HG02588 (cell line): Measurements from ENCODE around the gene BDKRB2.

Experiments used
- ATAC-seq: cut with Tn5 transposase; IDR thresholded peaks from one replicate; pipeline ENCODE4 v1.9.1; 2021; ENCODE audit warnings: mild to moderate bottlenecking, moderate library complexity; ENCODE audit not compliant: unreplicated experiment

The BDKRB2 gene

GRCh38 chr14:96197163-96197852 is 7.3 kb upstream of the BDKRB2 start:
- no peak for ATAC-seq

GRCh38 chr14:96197969-96198368 is 6.7 kb upstream of the BDKRB2 start:
- no peak for ATAC-seq

- no peak for ATAC-seq
Measured at GRCh38 chr14:96198430-96199130, 6.1 kb upstream of the BDKRB2 start.

GRCh38 chr14:96201157-96201556 is 3.5 kb upstream of the BDKRB2 start:
- no peak for ATAC-seq

- ATAC-seq, result no peak
Measured at GRCh38 chr14:96201965-96202364, 2.7 kb upstream of the BDKRB2 start.

- ATAC-seq, result no peak
Measured at GRCh38 chr14:96202441-96203094, 2.1 kb upstream of the BDKRB2 start.

- no peak for ATAC-seq
Measured at GRCh38 chr14:96203116-96203515, 1.5 kb upstream of the BDKRB2 start.

GRCh38 chr14:96203635-96204034 is 1.0 kb upstream of the BDKRB2 start:
- no peak for ATAC-seq

GRCh38 chr14:96205059-96205977 is 679 bp downstream of the BDKRB2 start:
- ATAC-seq, result no peak

GRCh38 chr14:96205978-96206360 is 1.3 kb downstream of the BDKRB2 start:
- no peak for ATAC-seq

- ATAC-seq, result no peak
Measured at GRCh38 chr14:96206461-96206860, 1.8 kb downstream of the BDKRB2 start.

- no peak for ATAC-seq
Measured at GRCh38 chr14:96207686-96208085, 3.0 kb downstream of the BDKRB2 start.

- ATAC-seq, result no peak
Measured at GRCh38 chr14:96208739-96209138, 4.1 kb downstream of the BDKRB2 start.

- no peak for ATAC-seq
Measured at GRCh38 chr14:96212140-96212539, 7.5 kb downstream of the BDKRB2 start.

- no peak for ATAC-seq
Measured at GRCh38 chr14:96212896-96213295, 8.3 kb downstream of the BDKRB2 start.

- ATAC-seq, result no peak
Measured at GRCh38 chr14:96213871-96214465, 9.3 kb downstream of the BDKRB2 start.

- ATAC-seq, result no peak
Measured at GRCh38 chr14:96214793-96215192, 10.2 kb downstream of the BDKRB2 start.

GRCh38 chr14:96215452-96216244 is 11.0 kb downstream of the BDKRB2 start:
- no peak for ATAC-seq

- no peak for ATAC-seq
Measured at GRCh38 chr14:96216627-96217026, 12.0 kb downstream of the BDKRB2 start.

- no peak for ATAC-seq
Measured at GRCh38 chr14:96217376-96217913, 12.8 kb downstream of the BDKRB2 start.
